ENCODE measurements around the gene ATP10A. TPM values are rescaled to one million over a fixed set of nuclear protein-coding genes. Genes with fewer than 3 reads are reported as not detected.

Gene ATP10A
- total and polyA plus RNA-seq, 2 of the 8 experiments (the other 6 are each of a cell fraction or from before 2014, with no cell fraction given), result 2.0 to 2.8 TPM

DNA sequence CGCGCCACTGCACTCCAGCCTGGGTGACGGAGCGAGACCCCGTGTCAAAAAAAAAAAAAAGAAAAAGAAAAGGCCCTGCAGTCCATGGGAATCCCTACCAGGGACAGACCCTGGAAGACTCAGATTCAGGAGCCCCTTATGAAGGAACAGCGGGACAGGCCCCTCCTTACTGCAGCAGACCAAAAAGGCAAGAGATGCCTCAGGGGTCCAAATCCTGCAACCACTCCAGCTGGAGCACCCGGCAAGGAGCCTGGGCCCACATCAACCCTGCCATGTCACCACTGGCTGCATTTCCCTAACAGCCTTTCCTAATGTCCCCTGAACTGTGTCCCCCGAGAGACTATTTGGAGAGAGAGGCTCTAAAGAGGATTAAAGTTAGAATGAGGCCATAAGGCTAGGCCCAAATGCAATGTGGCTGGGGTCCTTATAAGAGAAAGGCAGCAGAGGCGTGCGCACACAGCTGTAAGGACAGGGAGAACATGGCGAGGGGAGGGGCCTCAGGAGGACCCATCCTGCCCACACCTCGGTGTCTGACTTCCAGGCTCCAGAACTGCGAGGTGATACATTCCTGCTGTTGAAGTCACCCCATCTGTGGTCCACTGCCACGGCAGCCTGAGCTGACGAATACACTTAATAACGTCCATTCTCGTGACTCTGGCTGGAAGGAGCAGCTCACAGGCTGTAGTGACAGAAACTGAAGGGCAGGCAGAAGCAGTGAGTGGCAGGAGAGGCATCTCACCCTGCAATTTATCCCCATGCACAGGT lies 78.1 kb downstream of the ATP10A start:
- H3K23me2 ChIP-seq (ENCODE audit: low read depth, low read length), result no peaks in the 10 kb centered on the region
- no peaks in the 10 kb centered on the region for H4K20me1 ChIP-seq (replicated peaks in 1 of 2; ENCODE audit: control insufficient read depth in 1 of 2, insufficient read depth in 2 of 2, low read length in 2 of 2)
- H3K4me3 ChIP-seq (ENCODE audit: extremely low read depth in 1 of 4, insufficient read depth in 2 of 4, low read depth in 3 of 4, low read length in 4 of 4), result no peak overlapping the region
- H2BK20ac ChIP-seq (ENCODE audit: low read length), result no peak overlapping the region
- H3K27ac ChIP-seq (ENCODE audit: low read depth, low read length), result no peak overlapping the region
- H3K9ac ChIP-seq (replicated peaks in 1 of 4; ENCODE audit: extremely low read depth in 1 of 4, low read depth in 3 of 4, low read length in 3 of 4), result no peak overlapping the region
- no peak for FAIRE-seq
- H4K91ac ChIP-seq (replicated peaks; ENCODE audit: insufficient read length, low read length), result no peak overlapping the region
- H2BK5ac ChIP-seq (ENCODE audit: low read depth, low read length), result no peak overlapping the region
- H4K5ac ChIP-seq (ENCODE audit: insufficient read length, low read depth, low read length), result no peak overlapping the region
- no peak overlapping the region for H3K23ac ChIP-seq (ENCODE audit: insufficient read length)
- no peak overlapping the region for H3K56ac ChIP-seq (replicated peaks; ENCODE audit: insufficient read length, low read depth, low read length)
- H2AFZ ChIP-seq (ENCODE audit: low read length), result no peak overlapping the region
- no peaks in the 10 kb centered on the region for H3K27me3 ChIP-seq (replicated peaks in 1 of 4; ENCODE audit: control insufficient read depth in 3 of 4, extremely low read depth in 1 of 4, insufficient read depth in 3 of 4, low read length in 3 of 4)
- H2AK5ac ChIP-seq (ENCODE audit: low read depth, low read length), result no peak overlapping the region
- no peaks in the 10 kb centered on the region for H3K79me2 ChIP-seq (ENCODE audit: control insufficient read depth in 1 of 2, insufficient read depth in 2 of 2, low read length in 2 of 2)
- CTCF ChIA-PET (ENCODE audit: partially characterized antibody), result interaction anchor here (0.6 to 2.8 kb wide), 11 partner anchors 10 to 425 kb away, joined by 3 to 16 read pairs (median 8); no protein-coding TSS in a partner anchor
- no peaks in the 10 kb centered on the region for H3K36me3 ChIP-seq (ENCODE audit: control insufficient read depth in 2 of 4, insufficient read depth in 4 of 4, low read length in 3 of 4)
- peaks cover 0 to 4% (median 0%) of the 10 kb centered on the region in 4 experiments; a peak in 3 of 7 replicates for H3K4me1 ChIP-seq (replicated peaks in 1 of 4; ENCODE audit: control insufficient read depth in 3 of 4, insufficient read depth in 4 of 4, low read length in 3 of 4)
- DNase-seq (ENCODE audit: low read depth in 1 of 2, low spot score in 2 of 2), result no peak
- no peak overlapping the region for H2BK12ac ChIP-seq (ENCODE audit: low read depth, low read length)
- POLR2A ChIA-PET (ENCODE audit: partially characterized antibody), result no interaction called here
- H3K14ac ChIP-seq (ENCODE audit: insufficient read length), result no peak overlapping the region
- no peak overlapping the region for H4K8ac ChIP-seq (ENCODE audit: extremely low read depth, insufficient read depth, low read length)
- no peak overlapping the region for H2BK15ac ChIP-seq (ENCODE audit: low read length)
- H3K79me1 ChIP-seq (ENCODE audit: low read depth, low read length), result no peaks in the 10 kb centered on the region
- 89% methylated on average over 12 of the region's 17 CpGs; no CpG with 5 or more reads in 1 of the 2 experiments for WGBS, 2 experiments (ENCODE audit: extremely low coverage in 1 of 2, insufficient coverage in 1 of 2, insufficient read length in 1 of 2, insufficient replicate concordance in 2 of 2, low coverage in 1 of 2, low lambda C conversion rate in 2 of 2, missing lambda C conversion rate in 1 of 2)
- TF ChIP-seq KDM4A (IDR thresholded peaks at IDR 0.05; ENCODE audit: low read depth, low read length, severe bottlenecking) (no peak), CTBP2 (IDR thresholded peaks at IDR 0.05; ENCODE audit: borderline replicate concordance, insufficient read depth, insufficient read length, low read length) (no peak), TBP (IDR thresholded peaks at IDR 0.05; ENCODE audit: low read depth, low read length) (no peak), SIN3A (conservative IDR thresholded peaks at IDR 0.05 in 1 of 2, IDR thresholded peaks at IDR 0.05 in 1 of 2; ENCODE audit: low read depth in 1 of 2, low read length in 2 of 2) (no peak), CBX8 (IDR thresholded peaks at IDR 0.05; ENCODE audit: borderline replicate concordance, low read depth, low read length) (no peak)
- H3K9me3 ChIP-seq (ENCODE audit: insufficient read depth in 2 of 2, low read depth in 1 of 2, low read length in 1 of 2), result no peaks in the 10 kb centered on the region
- H3K18ac ChIP-seq (ENCODE audit: extremely low read depth, low read length), result no peak overlapping the region
- H2BK120ac ChIP-seq (replicated peaks; ENCODE audit: low read depth, low read length), result no peak overlapping the region
- H3K4ac ChIP-seq (replicated peaks; ENCODE audit: insufficient read length, low read depth, low read length), result no peak overlapping the region
- no peak overlapping the region for H3K4me2 ChIP-seq (ENCODE audit: insufficient read depth in 1 of 2, low read depth in 2 of 2, low read length in 2 of 2)

Data from H1 (cell line).